CD8-positive, alpha-beta memory T cell (primary cell): ENCODE results near the gene SCFD2. TPM values are rescaled to one million over a fixed set of nuclear protein-coding genes. Genes with fewer than 3 reads are reported as not detected.
"Not testable (repeated sequence)": the region's sequence is repeated elsewhere in the genome, so short reads cannot be mapped to it uniquely, and the experiment has no call there.

ENCODE experiments used
- CTCF ChIA-PET: fragments of 350-600 bp; sonication (Branson Sonifier 250); formaldehyde crosslinking; loops from one replicate; lab custom pipeline; 2021; ENCODE audit warnings: antibody characterized with exemption; lab: Charles Lee
- POLR2A ChIA-PET: fragments of 350-600 bp; sonication (Branson Sonifier 250); formaldehyde crosslinking; loops from one replicate; lab custom pipeline; 2021; ENCODE audit warnings: antibody characterized with exemption; lab: Charles Lee
- DNase-seq, 5 donors: peaks; one replicate each; pipeline versions ENCODE4 v3.0.0 to v3.0.0-alpha.2; 2020 to 2022; ENCODE audit warnings: mixed read lengths in 1 of 5
- H3K27ac ChIP-seq: one replicate; pipeline ENCODE4 v1.7.0; 2013; ENCODE audit warnings: low read depth, mild to moderate bottlenecking, low read length, moderate library complexity
- H3K27me3 ChIP-seq: 2 replicates; pipeline ENCODE4 v1.7.0; 2013; ENCODE audit warnings: low read length, mild to moderate bottlenecking; ENCODE audit not compliant: insufficient read depth, poor library complexity, severe bottlenecking
- H3K36me3 ChIP-seq: 2 replicates; pipeline ENCODE4 v1.7.0; 2013; ENCODE audit warnings: mild to moderate bottlenecking, low read length, moderate library complexity; ENCODE audit not compliant: insufficient read depth
- H3K4me1 ChIP-seq: 2 replicates; pipeline ENCODE4 v1.7.0; 2013; ENCODE audit warnings: mild to moderate bottlenecking, low read length, moderate library complexity; ENCODE audit not compliant: insufficient read depth
- H3K4me3 ChIP-seq: 2 replicates; pipeline ENCODE4 v1.7.0; 2013; ENCODE audit warnings: mild to moderate bottlenecking, low read length
- H3K9me3 ChIP-seq: 2 replicates; pipeline ENCODE4 v1.7.0; 2013; ENCODE audit warnings: mild to moderate bottlenecking, low read length
- H3K27ac Mint-ChIP-seq, 8 donors: one replicate each; pipeline ENCODE4 v1.8.0; 2020 to 2021; ENCODE audit warnings: mixed read lengths in 8 of 8, mild to moderate bottlenecking in 6 of 8, inconsistent platforms in 3 of 8, moderate library complexity in 3 of 8
- H3K27me3 Mint-ChIP-seq, 2 donors: one replicate each; pipeline ENCODE4 v1.8.0; 2020 to 2021; ENCODE audit warnings: mixed read lengths in 2 of 2, mild to moderate bottlenecking in 1 of 2, moderate library complexity in 1 of 2
- H3K36me3 Mint-ChIP-seq, 3 donors: one replicate each; pipeline ENCODE4 v1.8.0; 2020 to 2021; ENCODE audit warnings: mixed read lengths in 3 of 3, inconsistent platforms in 1 of 3, mild to moderate bottlenecking in 1 of 3
- H3K4me1 Mint-ChIP-seq, 3 donors: one replicate each; pipeline ENCODE4 v1.8.0; 2020 to 2021; ENCODE audit warnings: mixed read lengths in 3 of 3, inconsistent platforms in 1 of 3, mild to moderate bottlenecking in 1 of 3
- H3K4me3 Mint-ChIP-seq, 7 donors: one replicate each; pipeline ENCODE4 v1.8.0; 2020 to 2021; ENCODE audit warnings: mixed read lengths in 7 of 7, mild to moderate bottlenecking in 6 of 7, moderate library complexity in 4 of 7, inconsistent platforms in 2 of 7
- H3K9me3 Mint-ChIP-seq, 5 donors: one replicate each; pipeline ENCODE4 v1.8.0; 2020 to 2022; ENCODE audit warnings: mixed read lengths in 5 of 5, mild to moderate bottlenecking in 3 of 5, moderate library complexity in 2 of 5, inconsistent platforms in 1 of 5
- polyA plus RNA-seq: library from polyadenylated mRNA; unstranded; fragments of 300-500 nt; fragmentation: Illumina TruSeq; gene quantifications from one replicate; pipeline ENCODE4 v1.2.3, GENCODE V29; 2021
- total RNA-seq, 2 experiments: library from RNA; stranded (reverse); gene quantifications; one replicate each; pipeline ENCODE4 v1.2.3, GENCODE V29; 2021

The SCFD2 gene
- total and polyA plus RNA-seq, 3 experiments from 2014 or later, result 18.1 to 29.1 (median 25.7) TPM

DNA sequence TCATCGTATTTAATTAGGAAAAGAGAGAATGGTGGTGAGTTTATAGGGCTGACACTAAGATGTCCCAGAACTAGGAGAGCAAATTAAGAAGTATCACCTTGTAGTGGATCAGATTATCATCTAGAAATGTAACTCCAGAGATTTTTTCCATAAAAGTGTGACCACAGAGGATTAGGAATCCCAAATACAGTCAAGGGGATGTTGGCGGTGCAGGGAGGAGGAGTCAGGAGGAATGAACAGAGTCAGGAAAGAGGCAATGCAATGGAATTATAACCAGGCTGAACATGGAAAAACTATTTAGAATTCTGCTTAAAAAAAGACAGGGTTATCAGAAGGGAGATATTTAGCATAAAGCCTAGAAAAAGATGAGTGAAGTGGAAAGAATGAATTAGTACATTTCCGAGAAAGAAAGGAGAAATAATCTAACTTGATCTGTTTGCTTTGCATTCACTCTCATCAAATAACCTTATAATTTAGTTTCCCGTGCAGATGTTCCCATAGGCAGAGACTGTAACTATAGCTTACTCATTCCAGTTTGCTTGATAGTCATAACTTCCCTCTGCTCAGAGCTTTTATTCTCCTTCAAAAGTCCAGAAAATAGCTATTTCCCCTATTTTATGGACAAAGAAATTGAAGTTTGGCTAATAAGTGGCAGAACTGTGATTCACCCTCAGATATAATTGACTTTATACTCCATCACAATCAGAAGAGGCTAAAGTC is 56.4 kb downstream of the SCFD2 start:
- no peaks in the 10 kb centered on the region for H3K36me3 ChIP-seq
- POLR2A ChIA-PET, result no interaction called here
- H3K27ac Mint-ChIP-seq, result no peak overlapping the region

DNA sequence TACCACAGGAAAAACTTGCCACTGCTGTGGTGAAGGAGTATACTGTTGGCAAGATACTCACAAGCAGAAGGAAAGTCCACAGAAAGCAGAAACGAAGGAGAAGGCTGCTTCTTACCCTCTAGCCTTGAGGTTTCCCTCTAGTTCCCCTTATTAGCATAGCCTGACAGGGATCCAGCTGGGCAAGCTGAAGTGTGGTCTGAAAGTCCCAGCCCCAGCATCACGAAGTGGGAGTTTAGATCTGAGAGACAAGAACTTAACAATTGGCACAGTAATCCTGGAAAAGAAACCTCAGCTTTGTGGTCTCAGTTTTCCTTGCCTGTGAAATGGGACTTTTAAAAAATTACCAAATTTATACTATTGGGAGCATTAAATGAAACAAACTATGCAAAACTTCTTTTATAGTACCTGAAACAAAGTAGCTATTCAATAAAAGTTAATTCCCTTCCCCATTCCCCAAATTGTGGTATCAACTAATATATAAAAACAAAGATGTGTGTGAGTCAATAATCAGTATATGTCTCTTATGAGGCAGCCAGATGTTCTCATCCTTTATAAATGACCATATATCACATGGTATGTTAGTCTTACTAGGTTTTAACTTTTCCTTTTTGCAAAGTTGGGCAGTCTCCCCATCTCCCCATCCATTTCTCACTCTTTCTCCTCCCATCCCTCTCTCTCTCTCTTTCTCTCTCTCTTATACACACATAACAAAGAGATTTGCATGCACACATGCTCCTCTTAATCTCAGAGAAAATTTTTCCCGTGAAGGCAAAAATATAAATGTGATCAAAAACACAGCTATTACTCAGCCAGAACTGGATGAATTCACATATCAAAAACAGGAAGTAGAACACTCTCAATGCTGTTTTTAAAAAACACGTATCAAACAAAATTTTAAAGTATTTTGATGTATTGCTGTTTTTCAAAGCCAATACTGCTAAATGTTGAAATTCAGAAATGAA is 57.8 kb downstream of the SCFD2 start:
- Histone ChIP-seq H3K4me1 (no peaks in the 10 kb centered on the region), H3K36me3 (no peaks in the 10 kb centered on the region), H3K27me3 (no peaks in the 10 kb centered on the region), H3K4me3 (no peak overlapping the region), H3K9me3 (no peaks in the 10 kb centered on the region), H3K27ac (no peak overlapping the region)
- peaks cover 30 to 57% (median 53%) of the 10 kb centered on the region in 3 donors for H3K36me3 Mint-ChIP-seq
- H3K9me3 Mint-ChIP-seq, result peaks cover 2 to 16% (median 10%) of the 10 kb centered on the region in 5 donors
- no peak overlapping the region for H3K27ac Mint-ChIP-seq
- no peak overlapping the region for H3K4me3 Mint-ChIP-seq
- DNase-seq, result no peak
- H3K27me3 Mint-ChIP-seq, result no peaks in the 10 kb centered on the region
- ChIA-PET POLR2A (no interaction called here), CTCF (no interaction called here)
- peaks cover 0 to 19% (median 0%) of the 10 kb centered on the region in 3 donors for H3K4me1 Mint-ChIP-seq

More for the DNA sequence above, 56.4 kb downstream of the SCFD2 start:
- H3K36me3 Mint-ChIP-seq, result peaks cover 24 to 53% (median 45%) of the 10 kb centered on the region in 3 donors
- peaks cover 0 to 19% (median 0%) of the 10 kb centered on the region in 3 donors for H3K4me1 Mint-ChIP-seq
- no peak overlapping the region for H3K4me3 ChIP-seq
- CTCF ChIA-PET, result no interaction called here
- no peaks in the 10 kb centered on the region for H3K27me3 ChIP-seq
- no peaks in the 10 kb centered on the region for H3K9me3 ChIP-seq
- H3K4me3 Mint-ChIP-seq, result no peak overlapping the region
- H3K4me1 ChIP-seq, result no peaks in the 10 kb centered on the region
- no peak overlapping the region for H3K27ac ChIP-seq
- H3K9me3 Mint-ChIP-seq, result peaks cover 0 to 8% (median under 1%) of the 10 kb centered on the region in 5 donors
- no peak for DNase-seq
- no peaks in the 10 kb centered on the region for H3K27me3 Mint-ChIP-seq

DNA sequence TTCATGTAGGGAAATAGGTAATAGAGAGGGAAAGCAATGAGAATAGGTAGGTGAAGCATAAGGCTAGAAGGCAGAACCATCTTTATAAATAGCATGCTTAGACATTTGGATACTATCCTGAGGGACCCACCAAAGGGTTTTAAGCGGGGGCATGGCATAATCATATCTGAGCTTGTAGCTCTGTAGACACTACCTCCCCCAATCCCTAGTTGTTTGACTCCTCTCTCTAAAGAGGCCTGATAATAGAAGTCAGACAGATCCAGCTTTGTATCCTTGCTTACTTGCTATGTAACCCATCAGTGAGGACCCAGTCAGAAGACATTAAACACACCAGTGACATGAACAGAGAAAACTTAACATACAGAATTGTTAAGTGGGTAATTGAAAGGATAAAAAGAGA is 58.7 kb downstream of the SCFD2 start:
- Histone ChIP-seq H3K27me3 (no peaks in the 10 kb centered on the region), H3K9me3 (no peaks in the 10 kb centered on the region), H3K4me3 (no peak overlapping the region), H3K4me1 (no peaks in the 10 kb centered on the region), H3K27ac (no peak overlapping the region), H3K36me3 (no peaks in the 10 kb centered on the region)
- Mint-ChIP-seq H3K9me3 (peaks cover 6 to 22% (median 17%) of the 10 kb centered on the region in 5 donors), H3K4me3 (no peak overlapping the region), H3K36me3 (peaks cover 33 to 57% (median 54%) of the 10 kb centered on the region in 3 donors), H3K27me3 (no peaks in the 10 kb centered on the region), H3K27ac (peak overlapping the region in 1 of 8 donors; percentile 53), H3K4me1 (peaks cover 0 to 19% (median 0%) of the 10 kb centered on the region in 3 donors)
- ChIA-PET CTCF (no interaction called here), POLR2A (no interaction called here)
- DNase-seq, result no peak

DNA sequence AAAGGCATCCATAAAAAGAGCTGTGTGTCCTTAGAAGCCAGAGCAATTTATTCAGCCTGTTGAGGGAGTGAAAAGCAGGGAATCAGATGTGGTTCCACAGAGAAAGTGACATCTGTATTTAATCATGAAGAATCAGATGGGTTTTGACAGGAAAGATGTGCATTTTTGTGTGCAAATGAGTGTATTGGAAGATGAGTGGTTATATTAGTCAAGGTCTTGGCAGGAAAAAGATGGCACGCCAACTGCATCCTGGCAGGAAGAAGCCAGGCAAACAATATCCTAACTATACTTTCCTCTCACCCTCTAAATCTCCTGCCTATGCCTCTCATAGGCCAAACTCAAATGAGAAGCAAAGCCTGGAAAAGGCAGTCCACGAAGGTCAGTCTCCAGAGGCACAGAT is 59.1 kb downstream of the SCFD2 start:
- POLR2A ChIA-PET, result no interaction called here
- CTCF ChIA-PET, result no interaction called here
- no peaks in the 10 kb centered on the region for H3K4me1 ChIP-seq
- Mint-ChIP-seq H3K4me3 (no peak overlapping the region), H3K27ac (peak overlapping the region in 1 of 8 donors; percentile 53), H3K36me3 (peaks cover 31 to 54% (median 51%) of the 10 kb centered on the region in 3 donors), H3K27me3 (no peaks in the 10 kb centered on the region), H3K9me3 (peaks cover 8 to 23% (median 21%) of the 10 kb centered on the region in 5 donors), H3K4me1 (peaks cover 0 to 19% (median 0%) of the 10 kb centered on the region in 3 donors)
- H3K9me3 ChIP-seq, result no peaks in the 10 kb centered on the region
- no peaks in the 10 kb centered on the region for H3K27me3 ChIP-seq
- no peak for DNase-seq
- H3K27ac ChIP-seq, result no peak overlapping the region
- H3K36me3 ChIP-seq, result no peaks in the 10 kb centered on the region
- no peak overlapping the region for H3K4me3 ChIP-seq

DNA sequence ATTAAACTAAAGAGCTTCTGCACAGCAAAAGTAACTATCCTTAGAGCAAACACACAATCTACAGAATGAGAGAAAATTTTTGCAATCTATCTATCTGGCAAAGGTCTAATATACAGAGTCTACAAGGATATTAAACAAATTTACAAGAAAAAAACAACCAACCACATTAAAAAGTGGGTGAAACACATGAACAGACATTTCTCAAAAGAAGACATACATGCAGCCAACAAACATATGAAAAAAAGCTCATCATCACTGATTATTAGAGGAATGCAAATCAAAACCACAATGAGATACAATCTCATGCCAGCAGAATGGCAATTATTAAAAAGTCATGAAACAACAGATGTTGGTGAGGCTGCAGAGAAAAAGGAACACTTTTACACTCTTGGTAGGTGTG is 73.7 kb downstream of the SCFD2 start:
- H3K27ac ChIP-seq, H3K4me1 ChIP-seq, POLR2A ChIA-PET, H3K4me1 Mint-ChIP-seq, H3K9me3 ChIP-seq, H3K4me3 ChIP-seq, H3K36me3 ChIP-seq, H3K27me3 Mint-ChIP-seq, DNase-seq, H3K4me3 Mint-ChIP-seq, CTCF ChIA-PET, H3K27me3 ChIP-seq: not testable (repeated sequence)
- H3K9me3 Mint-ChIP-seq, result peaks cover 43 to 86% (median 69%) of the 10 kb centered on the region in 5 donors
- peak overlapping the region in 1 of 8 donors; percentile 46 for H3K27ac Mint-ChIP-seq
- H3K36me3 Mint-ChIP-seq, result peaks cover 16 to 80% (median 30%) of the 10 kb centered on the region in 3 donors

DNA sequence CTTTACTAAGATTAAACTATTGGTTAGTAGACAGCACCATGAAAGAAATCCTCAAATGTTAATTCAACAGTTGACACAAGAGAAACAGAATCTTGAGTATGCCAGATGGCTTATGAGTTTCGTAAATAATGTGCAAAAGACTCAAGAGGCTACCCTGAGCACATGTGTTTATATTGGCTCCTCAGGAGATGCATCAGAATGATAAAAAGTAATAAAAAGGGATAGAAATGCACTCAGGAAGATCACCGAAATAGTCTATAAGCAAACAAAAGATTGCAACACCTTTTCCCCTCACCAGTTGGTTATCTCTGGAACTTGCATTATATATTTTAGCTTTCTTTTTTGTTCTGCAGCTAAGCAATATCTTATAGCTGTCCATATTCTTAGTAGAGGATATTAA is 84.4 kb downstream of the SCFD2 start:
- H3K27ac ChIP-seq, result no peak overlapping the region
- Mint-ChIP-seq H3K36me3 (peaks cover 4 to 55% (median 14%) of the 10 kb centered on the region in 3 donors), H3K4me1 (peaks cover 0 to 1% (median 0%) of the 10 kb centered on the region in 3 donors), H3K9me3 (peaks cover 0 to 4% (median 0%) of the 10 kb centered on the region in 5 donors), H3K4me3 (no peak overlapping the region), H3K27me3 (no peaks in the 10 kb centered on the region), H3K27ac (no peak overlapping the region)
- ChIA-PET CTCF (no interaction called here), POLR2A (no interaction called here)
- no peaks in the 10 kb centered on the region for H3K27me3 ChIP-seq
- H3K9me3 ChIP-seq, result no peaks in the 10 kb centered on the region
- H3K36me3 ChIP-seq, result no peaks in the 10 kb centered on the region
- no peaks in the 10 kb centered on the region for H3K4me1 ChIP-seq
- H3K4me3 ChIP-seq, result no peak overlapping the region
- no peak for DNase-seq

DNA sequence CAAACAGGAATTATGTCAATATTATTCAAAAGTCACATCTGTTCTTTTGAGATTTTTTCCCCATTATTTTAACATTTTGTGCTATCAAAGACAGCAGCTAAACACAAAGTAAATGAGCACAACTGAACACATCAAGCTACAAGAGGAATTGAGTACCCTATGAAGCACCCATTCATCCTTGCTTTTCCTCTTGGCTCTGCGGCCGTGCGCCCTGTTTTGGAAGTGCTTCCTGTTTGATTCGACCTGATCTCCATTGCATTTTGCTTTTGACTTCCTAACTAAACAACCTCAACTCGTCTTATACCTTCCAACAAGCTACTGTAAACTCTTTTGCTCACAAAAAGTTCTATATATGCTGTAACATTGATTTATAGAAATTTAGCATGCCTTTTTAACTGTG is 85.0 kb downstream of the SCFD2 start:
- Mint-ChIP-seq H3K4me3 (no peak overlapping the region), H3K27ac (no peak overlapping the region), H3K36me3 (peaks cover 4 to 55% (median 14%) of the 10 kb centered on the region in 3 donors), H3K27me3 (no peaks in the 10 kb centered on the region), H3K4me1 (peaks cover 0 to 1% (median 0%) of the 10 kb centered on the region in 3 donors), H3K9me3 (peaks cover 0 to 4% (median 0%) of the 10 kb centered on the region in 5 donors)
- ChIA-PET CTCF (no interaction called here), POLR2A (no interaction called here)
- no peak for DNase-seq
- H3K27me3 ChIP-seq, result no peaks in the 10 kb centered on the region
- H3K27ac ChIP-seq, result no peak overlapping the region
- H3K9me3 ChIP-seq, result no peaks in the 10 kb centered on the region
- H3K4me3 ChIP-seq, result no peak overlapping the region
- H3K4me1 ChIP-seq, result no peaks in the 10 kb centered on the region
- H3K36me3 ChIP-seq, result no peaks in the 10 kb centered on the region
